ENCODE measurements around the gene HBS1L.

DNA sequence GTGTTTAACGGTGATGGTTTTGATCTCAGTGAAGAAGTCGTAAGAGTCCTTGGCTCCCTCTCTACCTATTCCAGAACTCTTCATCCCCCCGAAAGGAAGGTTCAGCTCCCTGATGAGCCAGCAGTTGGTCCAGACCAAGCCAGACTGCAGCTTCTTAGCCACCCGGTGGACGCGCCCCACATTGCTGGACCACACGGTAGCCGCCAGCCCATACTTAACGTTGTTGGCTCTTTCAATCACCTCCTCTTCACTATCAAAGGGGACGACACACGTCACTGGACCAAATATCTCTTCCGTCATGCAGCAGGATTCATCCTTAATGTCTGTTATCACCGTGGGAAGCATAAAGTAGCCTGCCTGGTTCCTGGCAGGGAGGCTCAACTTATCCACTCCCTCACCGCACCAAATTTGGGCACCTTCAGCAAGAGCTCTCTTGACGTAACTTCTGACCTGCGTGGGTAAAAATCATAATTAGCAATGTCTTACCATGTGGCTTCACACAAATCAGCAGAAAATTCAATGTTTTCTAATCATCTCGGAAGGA is 136.1 kb downstream of the HBS1L start:
- TF ChIP-seq, protein P1, sequence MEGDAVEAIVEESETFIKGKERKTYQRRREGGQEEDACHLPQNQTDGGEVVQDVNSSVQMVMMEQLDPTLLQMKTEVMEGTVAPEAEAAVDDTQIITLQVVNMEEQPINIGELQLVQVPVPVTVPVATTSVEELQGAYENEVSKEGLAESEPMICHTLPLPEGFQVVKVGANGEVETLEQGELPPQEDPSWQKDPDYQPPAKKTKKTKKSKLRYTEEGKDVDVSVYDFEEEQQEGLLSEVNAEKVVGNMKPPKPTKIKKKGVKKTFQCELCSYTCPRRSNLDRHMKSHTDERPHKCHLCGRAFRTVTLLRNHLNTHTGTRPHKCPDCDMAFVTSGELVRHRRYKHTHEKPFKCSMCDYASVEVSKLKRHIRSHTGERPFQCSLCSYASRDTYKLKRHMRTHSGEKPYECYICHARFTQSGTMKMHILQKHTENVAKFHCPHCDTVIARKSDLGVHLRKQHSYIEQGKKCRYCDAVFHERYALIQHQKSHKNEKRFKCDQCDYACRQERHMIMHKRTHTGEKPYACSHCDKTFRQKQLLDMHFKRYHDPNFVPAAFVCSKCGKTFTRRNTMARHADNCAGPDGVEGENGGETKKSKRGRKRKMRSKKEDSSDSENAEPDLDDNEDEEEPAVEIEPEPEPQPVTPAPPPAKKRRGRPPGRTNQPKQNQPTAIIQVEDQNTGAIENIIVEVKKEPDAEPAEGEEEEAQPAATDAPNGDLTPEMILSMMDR (IDR thresholded peaks at IDR 0.05 in 2 of 3, conservative IDR thresholded peaks at IDR 0.05 in 1 of 3; ENCODE audit: borderline replicate concordance in 1 of 3, insufficient read depth in 1 of 3, low read depth in 2 of 3, low read length in 2 of 3): peak in 1 of 3 experiments; percentile 39; a peak in 2 of 6 replicates
- TF ChIP-seq RAD21 (IDR thresholded peaks at IDR 0.05; ENCODE audit: low read depth) (no peak), SP1 (IDR thresholded peaks at IDR 0.05; ENCODE audit: low read depth) (no peak), JUND (IDR thresholded peaks at IDR 0.05) (no peak)
